Neutrophil (primary cell): ENCODE measurements around the gene KRTAP10-12.

Experiments
- H3K27ac ChIP-seq: fragments of 200-600 bp; sonication (generic); 2 replicates; pipeline ENCODE4 v1.5.1; 2016; ENCODE audit warnings: mild to moderate bottlenecking, moderate library complexity
- H3K27me3 ChIP-seq: fragments of 200-600 bp; sonication (generic); 2 replicates; pipeline ENCODE4 v1.6.0; 2016; ENCODE audit warnings: mild to moderate bottlenecking
- H3K36me3 ChIP-seq: fragments of 200-600 bp; sonication (generic); 2 replicates; pipeline ENCODE4 v1.5.1; 2017
- H3K4me1 ChIP-seq, 2 experiments: fragments of 200-600 bp in 1 of 2; sonication (generic) in 1 of 2; 1 replicate in 1 of 2; 2 replicates in 1 of 2; pipeline versions ENCODE4 v1.5.1 to v1.6.1; 2013 to 2016; ENCODE audit warnings: low read depth in 1 of 2, low read length in 1 of 2, mild to moderate bottlenecking in 1 of 2, moderate library complexity in 1 of 2; ENCODE audit not compliant: control insufficient read depth in 1 of 2, insufficient read depth in 1 of 2
- H3K4me3 ChIP-seq, 2 experiments: fragments of 200-600 bp in 1 of 2; sonication (generic) in 1 of 2; 1 replicate in 1 of 2; 2 replicates in 1 of 2; pipeline ENCODE4 v1.5.1; 2013 to 2016; ENCODE audit warnings: low read depth in 1 of 2, low read length in 1 of 2, mild to moderate bottlenecking in 1 of 2, moderate library complexity in 1 of 2
- H3K9me3 ChIP-seq: fragments of 200-600 bp; sonication (generic); 2 replicates; pipeline ENCODE4 v1.5.1; 2016
- TF ChIP-seq, protein P1 (sequence below): fragments of 200-600 bp; sonication (generic); IDR thresholded peaks from 2 replicates; pipeline ENCODE4 v1.5.1; 2016; ENCODE audit warnings: antibody characterized with exemption

Gene KRTAP10-12

DNA sequence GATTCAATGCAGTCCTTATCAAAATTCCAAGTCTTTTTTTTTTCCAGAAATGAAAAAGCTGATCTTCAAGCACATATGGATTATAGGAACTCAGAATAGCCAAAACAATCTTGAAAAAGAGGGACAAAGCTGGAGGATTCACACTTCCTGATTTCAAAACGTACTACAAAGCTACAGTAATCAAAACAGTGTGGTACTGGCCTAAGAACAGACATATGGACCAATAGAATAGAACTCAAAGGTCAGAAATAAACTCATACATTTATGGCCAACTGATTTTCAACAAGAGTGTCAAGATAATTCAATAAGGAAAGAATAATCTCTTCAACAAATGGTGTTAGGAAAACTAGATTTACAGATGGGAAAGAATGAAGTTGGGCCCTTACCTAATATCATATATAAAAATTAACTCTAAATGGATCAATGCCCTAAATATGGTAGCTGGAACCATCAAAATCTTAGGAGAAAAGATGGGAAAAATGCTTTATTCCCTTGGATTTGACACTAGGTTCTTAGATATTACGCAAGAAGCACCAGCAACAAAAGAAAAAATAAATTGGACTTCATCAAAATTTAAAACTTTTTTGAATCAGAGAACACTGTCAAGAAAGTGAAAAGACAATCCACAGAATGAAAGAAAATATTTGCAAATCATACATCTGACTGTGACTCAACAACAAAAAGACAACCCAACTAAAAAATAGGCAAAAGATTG lies 4.0 kb upstream of the KRTAP10-12 start:
- Histone ChIP-seq H3K36me3 (no peaks in the 10 kb centered on the region), H3K4me1 (no peaks in the 10 kb centered on the region), H3K27ac (no peak overlapping the region), H3K9me3 (no peaks in the 10 kb centered on the region), H3K27me3 (peaks cover 54% of the 10 kb centered on the region), H3K4me3 (no peak overlapping the region)
- TF ChIP-seq, protein P1, sequence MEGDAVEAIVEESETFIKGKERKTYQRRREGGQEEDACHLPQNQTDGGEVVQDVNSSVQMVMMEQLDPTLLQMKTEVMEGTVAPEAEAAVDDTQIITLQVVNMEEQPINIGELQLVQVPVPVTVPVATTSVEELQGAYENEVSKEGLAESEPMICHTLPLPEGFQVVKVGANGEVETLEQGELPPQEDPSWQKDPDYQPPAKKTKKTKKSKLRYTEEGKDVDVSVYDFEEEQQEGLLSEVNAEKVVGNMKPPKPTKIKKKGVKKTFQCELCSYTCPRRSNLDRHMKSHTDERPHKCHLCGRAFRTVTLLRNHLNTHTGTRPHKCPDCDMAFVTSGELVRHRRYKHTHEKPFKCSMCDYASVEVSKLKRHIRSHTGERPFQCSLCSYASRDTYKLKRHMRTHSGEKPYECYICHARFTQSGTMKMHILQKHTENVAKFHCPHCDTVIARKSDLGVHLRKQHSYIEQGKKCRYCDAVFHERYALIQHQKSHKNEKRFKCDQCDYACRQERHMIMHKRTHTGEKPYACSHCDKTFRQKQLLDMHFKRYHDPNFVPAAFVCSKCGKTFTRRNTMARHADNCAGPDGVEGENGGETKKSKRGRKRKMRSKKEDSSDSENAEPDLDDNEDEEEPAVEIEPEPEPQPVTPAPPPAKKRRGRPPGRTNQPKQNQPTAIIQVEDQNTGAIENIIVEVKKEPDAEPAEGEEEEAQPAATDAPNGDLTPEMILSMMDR, result no peak

DNA sequence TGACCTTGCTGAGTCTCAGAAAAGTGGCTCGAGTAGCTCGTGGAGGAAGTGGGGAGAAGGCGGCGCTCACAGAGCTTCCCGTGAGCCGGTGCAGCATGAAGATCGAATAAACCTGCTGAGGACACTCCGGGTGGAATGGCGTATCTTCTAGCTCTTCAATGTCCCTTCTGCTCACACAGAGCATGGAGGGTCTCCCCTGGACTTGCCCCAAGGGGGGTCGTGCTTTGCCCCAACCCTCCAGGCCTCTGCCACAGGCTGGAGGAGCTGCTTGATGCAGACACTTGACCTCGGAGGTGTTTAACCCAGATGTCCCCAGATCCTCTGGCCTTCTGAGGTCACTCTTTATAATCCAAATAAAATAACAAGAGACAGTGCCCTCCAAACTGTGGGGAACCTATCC lies 2.2 kb upstream of the KRTAP10-12 start:
- no peaks in the 10 kb centered on the region for H3K36me3 ChIP-seq
- no peaks in the 10 kb centered on the region for H3K9me3 ChIP-seq
- no peaks in the 10 kb centered on the region for H3K4me1 ChIP-seq
- no peak overlapping the region for H3K27ac ChIP-seq
- TF ChIP-seq, protein P1, result no peak
- H3K4me3 ChIP-seq, result no peak overlapping the region
- H3K27me3 ChIP-seq, result peaks cover 71% of the 10 kb centered on the region

DNA sequence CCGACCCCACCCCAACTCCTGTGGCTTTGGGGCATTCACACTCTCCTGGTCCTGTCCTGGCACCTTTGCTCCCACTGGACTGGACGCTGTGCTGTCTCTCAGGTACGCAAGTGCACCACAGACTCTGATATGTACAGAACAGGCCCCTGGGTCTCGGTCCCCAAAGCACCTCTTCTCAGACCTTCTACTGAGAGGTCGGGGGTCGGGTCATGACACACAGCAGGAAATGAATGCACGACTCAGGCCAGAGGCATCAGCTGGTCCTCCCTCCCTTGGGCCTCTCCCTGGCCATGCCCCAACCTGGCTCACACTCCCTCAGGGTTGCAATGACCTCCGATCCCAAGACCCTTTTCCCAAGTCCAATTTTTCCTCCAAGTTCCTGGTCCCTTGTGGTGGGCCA lies 1.8 kb upstream of the KRTAP10-12 start:
- H3K4me3 ChIP-seq, result no peak overlapping the region
- no peaks in the 10 kb centered on the region for H3K9me3 ChIP-seq
- no peak overlapping the region for H3K27ac ChIP-seq
- H3K27me3 ChIP-seq, result peaks cover 71% of the 10 kb centered on the region
- H3K36me3 ChIP-seq, result no peaks in the 10 kb centered on the region
- TF ChIP-seq, protein P1, result no peak
- no peaks in the 10 kb centered on the region for H3K4me1 ChIP-seq

DNA sequence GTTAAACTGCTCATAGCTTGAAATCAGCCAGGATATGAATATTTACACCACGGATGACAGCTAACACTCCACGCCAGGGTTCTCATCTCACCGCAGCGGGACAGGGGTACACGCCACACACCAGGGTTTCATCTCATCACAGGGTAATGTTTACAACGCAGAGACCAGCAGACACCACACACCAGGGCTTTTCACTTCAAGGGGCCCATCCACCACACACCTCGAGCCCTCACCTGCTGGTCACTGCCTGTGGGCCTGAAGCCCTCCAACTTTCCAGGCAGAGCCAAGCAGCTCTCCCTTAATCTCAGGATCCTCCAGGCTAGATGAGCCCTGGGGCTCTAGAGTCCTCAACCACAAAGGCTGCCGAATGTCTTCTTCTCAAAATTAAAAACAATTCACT lies 1.3 kb upstream of the KRTAP10-12 start:
- H3K36me3 ChIP-seq, result no peaks in the 10 kb centered on the region
- no peak overlapping the region for H3K27ac ChIP-seq
- H3K4me1 ChIP-seq, result no peaks in the 10 kb centered on the region
- no peaks in the 10 kb centered on the region for H3K9me3 ChIP-seq
- H3K27me3 ChIP-seq, result peaks cover 71% of the 10 kb centered on the region
- TF ChIP-seq, protein P1, result no peak
- H3K4me3 ChIP-seq, result no peak overlapping the region

DNA sequence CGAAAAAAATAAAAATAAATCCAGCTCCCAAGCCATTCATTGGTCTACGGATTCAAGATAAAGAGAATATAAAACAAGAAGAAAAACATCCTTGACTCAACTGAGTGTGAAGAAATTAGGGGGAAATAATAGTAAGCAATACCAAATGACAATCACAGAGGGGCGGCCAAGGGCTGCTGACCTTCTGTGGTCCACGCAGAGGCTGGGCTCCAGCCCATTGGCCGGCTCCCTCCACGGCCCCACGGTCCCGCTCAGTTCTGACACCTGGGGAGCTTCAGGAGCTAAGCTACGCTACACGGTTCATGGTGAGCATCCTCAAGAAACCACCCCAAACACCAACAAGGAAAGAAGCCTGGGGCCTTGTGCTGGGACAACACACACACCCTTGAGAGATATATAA lies 400 bp upstream of the KRTAP10-12 start:
- Histone ChIP-seq H3K27me3 (peaks cover 73% of the 10 kb centered on the region), H3K9me3 (no peaks in the 10 kb centered on the region), H3K4me3 (no peak overlapping the region), H3K36me3 (no peaks in the 10 kb centered on the region), H3K27ac (no peak overlapping the region), H3K4me1 (no peaks in the 10 kb centered on the region)
- TF ChIP-seq, protein P1, result no peak
